GM21528 (cell line): ENCODE measurements around the gene MIOS.
A peak's percentile ranks its signal among the peaks of the same experiment; 100 is the strongest.

Experiments
- ATAC-seq: cut with Tn5 transposase; IDR thresholded peaks from one replicate; pipeline ENCODE4 v1.9.1; 2021; ENCODE audit warnings: mild to moderate bottlenecking, moderate library complexity; ENCODE audit not compliant: unreplicated experiment, low FRiP score

MIOS gene

GRCh38 chr7:7581531-7582179, 15.0 kb downstream of the MIOS start:
- no peak for ATAC-seq

GRCh38 chr7:7582596-7582995, 15.9 kb downstream of the MIOS start:
- ATAC-seq, result no peak

GRCh38 chr7:7583731-7584130, 17.0 kb downstream of the MIOS start:
- ATAC-seq, result no peak

GRCh38 chr7:7584653-7585052, 18.0 kb downstream of the MIOS start:
- ATAC-seq, result no peak

GRCh38 chr7:7585241-7585928, 18.7 kb downstream of the MIOS start:
- ATAC-seq, result no peak

- ATAC-seq, result no peak
Measured at GRCh38 chr7:7595451-7595850, 28.8 kb downstream of the MIOS start.

- no peak for ATAC-seq
Measured at GRCh38 chr7:7596176-7596575, 29.5 kb downstream of the MIOS start.

- ATAC-seq, result no peak
Measured at GRCh38 chr7:7607010-7607409, 40.3 kb downstream of the MIOS start.

GRCh38 chr7:7609330-7609729, 42.6 kb downstream of the MIOS start:
- ATAC-seq, result no peak

- no peak for ATAC-seq
Measured at GRCh38 chr7:7612519-7612918, 45.8 kb downstream of the MIOS start.

GRCh38 chr7:7613210-7613609, 46.5 kb downstream of the MIOS start:
- no peak for ATAC-seq

GRCh38 chr7:7614018-7614741, 47.5 kb downstream of the MIOS start:
- no peak for ATAC-seq

- no peak for ATAC-seq
Measured at GRCh38 chr7:7617550-7617949, 50.9 kb downstream of the MIOS start.

- no peak for ATAC-seq
Measured at GRCh38 chr7:7618410-7618809, 51.7 kb downstream of the MIOS start.

- no peak for ATAC-seq
Measured at GRCh38 chr7:7620236-7620635, 53.6 kb downstream of the MIOS start.

- ATAC-seq, result no peak
Measured at GRCh38 chr7:7620644-7621210, 54.0 kb downstream of the MIOS start.

- ATAC-seq, result no peak
Measured at GRCh38 chr7:7628476-7628875, 61.8 kb downstream of the MIOS start.

- no peak for ATAC-seq
Measured at GRCh38 chr7:7630626-7631329, 64.1 kb downstream of the MIOS start.

- no peak for ATAC-seq
Measured at GRCh38 chr7:7639421-7639820, 72.7 kb downstream of the MIOS start.

GRCh38 chr7:7639847-7640220, 73.2 kb downstream of the MIOS start:
- peak; percentile 15 for ATAC-seq
